HG03520 (cell line): Measurements from ENCODE around the gene PDIA5.

Experiments used
- ATAC-seq: cut with Tn5 transposase; IDR thresholded peaks from one replicate; pipeline ENCODE4 v1.9.1; 2021; ENCODE audit warnings: mild to moderate bottlenecking, moderate library complexity; ENCODE audit not compliant: unreplicated experiment

Gene PDIA5

DNA sequence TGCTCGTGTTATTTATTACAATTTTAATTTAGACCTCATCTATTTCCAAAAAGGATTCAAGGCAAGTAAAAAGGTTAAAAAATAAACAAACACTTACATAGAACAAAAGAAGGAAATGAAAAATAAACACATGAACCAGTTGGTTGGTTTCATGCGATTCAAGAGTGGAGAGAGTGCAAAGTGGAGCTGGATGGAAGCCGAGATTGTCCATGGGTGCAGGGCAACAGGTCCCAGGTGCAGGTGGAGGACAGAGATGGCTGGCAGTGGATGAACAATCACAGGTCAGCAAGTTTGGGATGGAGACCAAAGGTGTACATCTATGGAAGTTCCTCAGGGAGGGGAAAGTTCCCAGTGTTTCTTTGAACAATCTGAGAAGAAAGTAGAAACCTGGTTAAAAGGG, 27.6 kb upstream of the PDIA5 start:
- ATAC-seq: no peak

DNA sequence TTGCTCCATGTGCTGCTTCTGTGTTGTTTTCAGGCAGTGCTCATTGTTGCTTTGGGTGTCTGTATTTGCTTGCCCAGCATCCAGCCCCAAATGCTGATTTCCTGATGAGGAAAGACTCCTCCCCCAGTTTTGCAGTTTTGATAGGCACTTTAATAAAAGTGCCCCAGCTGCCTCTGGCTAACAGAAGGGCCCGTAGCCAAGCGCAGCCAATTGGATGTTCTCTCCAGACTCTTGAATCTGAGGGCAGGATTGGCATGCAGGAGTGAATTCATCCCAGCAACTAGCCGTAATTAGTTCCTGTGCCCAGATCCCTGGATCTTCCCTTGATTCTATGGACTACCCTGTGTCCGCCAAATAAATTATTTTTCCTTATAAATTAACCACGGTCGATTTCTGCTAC, 24.4 kb upstream of the PDIA5 start:
- no peak for ATAC-seq

DNA sequence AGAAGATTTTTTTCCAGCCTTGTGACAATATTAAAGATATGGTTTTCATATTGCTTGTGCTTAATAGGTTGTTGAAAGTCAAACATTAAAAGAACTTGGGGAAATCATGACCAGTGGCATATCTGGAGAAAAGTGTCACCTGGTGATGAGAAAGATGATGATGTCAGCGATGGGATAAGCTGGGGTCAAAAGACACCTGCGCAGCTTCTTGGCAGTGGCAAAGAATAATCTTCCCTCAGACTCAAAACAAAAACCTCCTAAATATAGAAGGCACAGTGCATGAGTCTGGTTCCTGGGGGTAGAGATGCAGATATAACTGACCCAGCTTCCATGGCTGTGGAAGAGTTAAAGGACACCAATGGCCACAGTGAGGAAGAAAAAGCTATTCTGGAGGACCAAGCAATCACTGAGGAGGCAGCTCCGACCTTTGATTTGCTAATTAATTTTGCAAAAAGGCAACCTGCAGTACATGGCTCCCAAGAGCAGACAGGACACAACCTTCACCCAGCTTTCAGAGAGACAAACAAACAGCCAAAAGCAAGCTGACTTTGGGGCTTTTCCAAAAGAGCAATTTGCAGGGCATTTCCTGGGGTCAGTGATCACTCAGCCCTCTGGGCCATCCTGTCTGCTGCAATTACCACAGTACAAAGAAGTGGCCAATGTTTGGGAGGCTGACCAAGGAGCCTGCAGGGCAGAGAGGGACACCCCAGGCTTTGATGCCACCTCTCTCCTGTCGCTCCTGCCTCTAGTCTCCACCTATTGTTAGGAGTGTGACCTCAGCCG, 21.7 kb upstream of the PDIA5 start:
- no peak for ATAC-seq

GRCh38 chr3:123046262-123047061, 20.4 kb upstream of the PDIA5 start:
- no peak for ATAC-seq

GRCh38 chr3:123047062-123047319, 19.8 kb upstream of the PDIA5 start:
- no peak for ATAC-seq

- no peak for ATAC-seq
Observed at GRCh38 chr3:123048480-123049237, 18.2 kb upstream of the PDIA5 start.

GRCh38 chr3:123050666-123051065, 16.2 kb upstream of the PDIA5 start:
- no peak for ATAC-seq

DNA sequence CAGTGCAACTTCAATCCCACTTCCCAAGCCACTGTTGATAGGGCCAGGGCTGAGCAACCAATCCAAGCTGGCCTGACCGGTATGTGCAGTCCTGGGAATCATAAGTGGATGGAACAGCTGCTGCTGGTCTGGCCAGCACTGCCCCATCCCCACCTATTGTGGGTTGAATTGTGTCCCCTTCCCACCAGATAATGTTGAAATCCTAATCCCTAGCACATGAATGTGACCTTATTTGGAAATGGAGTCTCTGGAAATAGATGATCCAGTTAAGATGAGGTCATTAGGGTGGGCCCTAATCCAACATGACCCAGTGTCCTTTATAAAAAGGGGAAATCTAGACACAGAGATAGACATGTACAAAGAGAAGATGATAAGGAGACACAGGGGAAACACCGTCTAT, 13.7 kb upstream of the PDIA5 start:
- ATAC-seq: no peak

GRCh38 chr3:123054109-123054778, 12.6 kb upstream of the PDIA5 start:
- ATAC-seq: no peak

DNA sequence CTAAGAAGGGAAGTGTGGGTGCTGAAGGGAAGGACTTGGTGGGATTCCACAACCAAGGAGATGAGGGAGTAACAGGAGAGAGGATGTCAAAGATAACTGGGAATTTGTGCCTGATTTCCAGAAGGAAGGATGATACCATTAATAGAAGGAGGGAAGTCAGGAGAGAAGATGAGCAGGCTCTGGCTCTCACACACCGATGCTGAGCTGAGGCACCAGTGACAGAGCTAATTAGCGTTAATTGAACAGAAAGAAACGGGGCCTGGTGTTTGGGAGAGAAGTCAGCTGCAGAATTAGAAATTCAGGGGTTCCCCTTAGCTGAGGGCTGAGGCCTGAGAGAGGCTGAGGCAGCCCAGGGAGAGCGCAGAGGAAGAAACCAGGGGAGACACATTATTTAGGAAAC, 11.9 kb upstream of the PDIA5 start:
- ATAC-seq: no peak

DNA sequence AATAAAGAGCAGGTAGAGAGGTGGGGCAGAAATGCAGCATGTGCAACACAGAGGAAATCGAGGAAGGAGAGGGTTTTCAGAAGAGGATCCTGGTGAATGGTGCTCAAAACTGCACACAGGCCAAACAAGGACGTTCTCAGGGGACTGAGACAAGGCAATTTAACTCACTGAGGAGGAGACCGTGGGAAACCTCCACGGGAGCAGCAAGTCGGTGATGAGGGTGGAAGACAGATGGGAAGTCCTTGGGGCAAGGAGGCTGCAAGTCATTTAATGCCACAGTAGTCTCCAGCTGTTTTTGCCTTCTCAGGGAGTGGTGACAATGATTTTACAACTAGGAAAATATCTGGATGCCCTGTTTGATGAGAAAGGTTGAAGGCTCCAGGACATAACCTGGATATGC, 11.5 kb upstream of the PDIA5 start:
- ATAC-seq: no peak

GRCh38 chr3:123058505-123058904, 8.3 kb upstream of the PDIA5 start:
- ATAC-seq: no peak

DNA sequence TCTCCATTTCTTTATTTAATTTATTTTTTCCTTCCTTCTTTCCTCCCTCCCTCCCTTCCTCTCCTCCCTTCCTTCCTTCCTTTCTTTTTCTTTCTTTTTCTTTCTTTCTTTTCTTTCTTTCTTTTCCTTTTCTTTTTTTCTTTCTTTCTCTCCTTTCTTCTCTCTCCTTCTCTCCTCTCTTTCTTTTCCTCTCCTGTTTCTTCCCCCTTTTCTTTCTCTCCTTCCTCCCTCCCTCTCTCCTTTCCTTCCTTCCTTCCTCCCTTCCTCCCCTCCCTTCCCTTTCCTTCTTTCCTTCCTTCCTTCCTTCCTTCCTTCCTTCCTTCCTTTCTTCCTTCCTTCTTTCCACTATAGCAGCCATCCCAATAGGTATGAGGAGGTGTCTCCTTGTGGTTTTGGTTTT, 6.8 kb upstream of the PDIA5 start:
- no peak for ATAC-seq

- ATAC-seq: no peak
Observed at GRCh38 chr3:123061856-123062255, 5.0 kb upstream of the PDIA5 start.

DNA sequence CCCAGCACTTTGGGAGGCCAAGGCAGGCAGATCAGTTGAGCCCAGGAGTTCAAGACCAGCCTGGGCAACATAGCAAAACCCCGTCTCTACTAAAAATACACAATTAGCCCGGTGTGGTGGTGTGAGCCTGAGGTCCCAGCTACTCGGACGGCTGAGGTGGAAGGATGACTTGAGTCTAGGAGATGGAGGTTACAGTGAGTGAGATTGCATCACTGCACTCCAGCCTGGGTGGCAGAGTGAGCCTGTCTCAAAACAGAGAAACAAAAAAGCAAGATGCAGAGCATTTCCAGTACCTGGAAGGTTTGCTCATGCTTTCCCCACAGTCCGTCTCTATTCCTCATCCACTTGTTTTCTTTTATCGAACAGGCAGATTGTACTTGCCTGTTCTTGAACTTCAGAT, 3.8 kb upstream of the PDIA5 start:
- no peak for ATAC-seq

- ATAC-seq: no peak
Observed at GRCh38 chr3:123064506-123064905, 2.3 kb upstream of the PDIA5 start.

DNA sequence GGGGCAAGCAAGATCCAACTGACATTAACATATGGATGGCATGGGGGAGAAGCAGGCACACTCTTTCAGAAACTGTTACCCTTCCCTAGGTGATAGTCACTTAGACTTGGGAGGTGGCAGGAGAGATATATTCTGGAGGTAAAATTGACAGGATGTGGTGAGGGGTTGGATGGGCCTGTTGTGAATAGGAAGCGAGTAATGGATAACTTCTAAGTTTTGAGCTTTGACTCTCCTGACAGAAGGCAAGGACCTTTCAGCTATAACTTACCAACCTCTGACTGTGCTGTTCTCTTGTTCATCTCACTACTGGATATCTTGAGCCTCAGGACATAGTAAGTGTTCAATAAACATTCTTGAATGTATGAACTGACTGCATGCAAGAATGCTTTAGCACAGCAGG, 1.9 kb upstream of the PDIA5 start:
- no peak for ATAC-seq

DNA sequence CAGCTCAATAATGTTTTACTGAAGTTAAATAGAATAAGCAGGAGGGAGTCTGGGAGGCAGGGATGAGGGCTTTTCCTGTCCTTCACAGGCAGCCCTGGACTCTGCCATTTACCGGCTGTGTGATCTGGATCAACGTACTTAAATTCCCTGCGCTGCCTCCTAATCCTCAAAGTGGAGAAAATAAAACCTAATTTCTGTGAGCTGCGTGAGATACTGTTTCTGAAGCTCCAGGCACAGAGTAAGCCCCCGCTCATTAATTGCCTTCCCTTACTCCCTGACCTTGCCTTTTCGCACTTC, 278 bp upstream of the PDIA5 start:
- no peak for ATAC-seq

DNA sequence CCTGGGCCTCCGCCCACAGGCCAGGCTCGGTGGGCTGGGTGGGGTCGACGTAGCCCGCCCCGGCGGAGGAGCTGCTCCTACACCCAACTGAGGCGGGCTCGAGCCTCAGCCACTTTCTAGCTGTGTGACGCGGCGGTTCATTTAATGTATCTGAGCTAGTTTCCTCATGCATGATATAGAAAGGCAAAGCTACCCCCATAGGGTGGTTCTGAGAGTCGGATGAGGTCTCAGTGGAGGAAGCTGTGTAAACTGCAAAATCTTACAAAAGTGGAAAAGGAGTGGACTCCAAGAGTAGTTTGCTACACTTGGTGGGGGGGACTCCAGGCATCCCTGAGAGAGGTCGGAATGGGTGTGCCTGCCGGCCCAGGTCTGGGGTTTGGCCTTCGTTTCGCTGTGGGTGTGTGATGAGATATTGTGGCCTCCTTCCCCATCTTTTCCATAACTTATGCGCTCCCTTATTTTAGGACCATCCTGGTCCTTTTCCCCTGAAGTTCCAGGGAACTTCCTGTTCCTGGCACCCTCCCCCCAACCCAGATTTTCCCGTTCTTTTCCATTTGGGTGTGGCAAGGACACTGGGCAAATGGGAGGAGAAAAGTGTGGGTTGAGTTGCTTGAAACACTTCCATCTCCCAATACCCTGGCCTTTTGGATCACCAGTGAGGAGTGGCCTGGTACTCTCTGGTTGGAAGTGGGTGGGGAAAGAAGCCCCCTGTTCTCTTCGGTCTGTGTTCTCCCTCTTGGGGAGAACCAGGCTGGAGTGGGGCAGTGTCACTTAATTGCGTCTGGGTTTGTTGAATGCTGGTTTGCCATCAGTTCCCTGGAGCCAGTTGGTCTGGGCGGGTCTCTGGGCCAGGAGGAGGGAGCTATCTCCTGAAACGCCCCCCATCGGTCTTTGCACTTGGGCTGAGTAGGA, 1.1 kb downstream of the PDIA5 start:
- peak; percentile 27 for ATAC-seq

DNA sequence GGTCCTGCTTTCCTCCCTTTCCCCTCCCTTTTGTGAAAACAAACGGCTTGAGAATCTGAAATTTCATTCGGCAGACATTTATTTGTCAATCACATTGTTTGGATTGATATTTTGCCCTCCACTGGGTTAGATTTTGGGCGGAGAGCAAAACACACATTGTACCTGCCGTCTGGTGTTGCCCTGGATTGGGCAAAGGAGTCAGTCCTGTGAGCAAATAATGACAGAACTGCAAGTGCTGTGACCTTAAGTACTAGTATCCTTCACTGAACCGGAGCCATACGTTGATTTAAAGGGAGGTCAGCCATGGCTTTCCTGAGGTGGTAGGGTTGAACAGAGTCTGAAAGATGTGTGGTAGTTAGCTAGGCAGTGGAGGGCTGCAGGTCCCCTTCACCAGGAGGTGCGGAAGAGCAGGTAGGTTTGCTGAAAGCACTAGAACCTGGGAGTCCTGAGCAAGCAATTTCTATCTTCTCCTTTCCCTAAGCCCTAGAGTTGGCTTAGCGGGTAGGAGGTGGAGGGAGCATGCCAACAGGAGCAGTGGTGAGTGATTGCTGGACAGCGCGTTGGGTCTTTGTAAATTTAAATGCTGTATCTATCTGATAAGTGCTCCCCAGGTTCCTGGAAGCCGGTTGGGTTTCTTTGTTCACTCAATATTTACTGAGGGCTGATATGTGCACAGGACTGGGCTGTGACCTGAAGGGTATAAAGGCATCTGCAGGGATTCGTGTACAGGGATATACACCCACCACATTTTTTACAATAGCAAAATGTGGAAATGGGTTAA, 2.0 kb downstream of the PDIA5 start:
- no peak for ATAC-seq
